Putamen (tissue), 1 donor: ENCODE results near the gene WRAP53.

Experiments
- DNase-seq: peaks from one replicate; pipeline ENCODE4 v3.0.0-alpha.2; 2016; ENCODE audit warnings: low spot score

Gene WRAP53

GRCh38 chr17:7709031-7709430 lies 20.8 kb downstream of the WRAP53 start:
- DNase-seq, result no peak

- DNase-seq, result no peak
Observed at GRCh38 chr17:7710301-7710700, 22.0 kb downstream of the WRAP53 start.

- no peak for DNase-seq
Observed at GRCh38 chr17:7711051-7711755, 22.9 kb downstream of the WRAP53 start.

GRCh38 chr17:7712111-7712771 lies 24.0 kb downstream of the WRAP53 start:
- no peak for DNase-seq

- DNase-seq, result no peak
Observed at GRCh38 chr17:7713782-7714181, 25.5 kb downstream of the WRAP53 start.

- DNase-seq, result no peak
Observed at GRCh38 chr17:7714721-7715594, 26.7 kb downstream of the WRAP53 start.

GRCh38 chr17:7715936-7716886 lies 27.9 kb downstream of the WRAP53 start:
- no peak for DNase-seq

- DNase-seq, result peak; percentile 84
Observed at GRCh38 chr17:7716901-7717755, 28.9 kb downstream of the WRAP53 start, which contains the start of gene DNAH2. DNAH2 (plus strand) TSS chr17:7717744; CDS start chr17:7719735, 1,991 bp downstream.

- DNase-seq, result peak; percentile 52
Observed at GRCh38 chr17:7717756-7718350, 29.6 kb downstream of the WRAP53 start.

GRCh38 chr17:7719661-7720060 lies 31.4 kb downstream of the WRAP53 start:
- no peak for DNase-seq

- DNase-seq, result no peak
Observed at GRCh38 chr17:7720125-7720524, 31.8 kb downstream of the WRAP53 start.

- no peak for DNase-seq
Observed at GRCh38 chr17:7721612-7722011, 33.3 kb downstream of the WRAP53 start.

- DNase-seq, result no peak
Observed at GRCh38 chr17:7727886-7728285, 39.6 kb downstream of the WRAP53 start.

GRCh38 chr17:7729816-7730215 lies 41.5 kb downstream of the WRAP53 start:
- DNase-seq, result no peak

- no peak for DNase-seq
Observed at GRCh38 chr17:7732981-7733539, 44.8 kb downstream of the WRAP53 start.

GRCh38 chr17:7737601-7738000 lies 49.3 kb downstream of the WRAP53 start:
- DNase-seq, result no peak

- DNase-seq, result no peak
Observed at GRCh38 chr17:7739746-7740145, 51.5 kb downstream of the WRAP53 start.

GRCh38 chr17:7740481-7741001 lies 52.3 kb downstream of the WRAP53 start:
- no peak for DNase-seq

GRCh38 chr17:7742729-7743128 lies 54.5 kb downstream of the WRAP53 start:
- DNase-seq, result no peak

- DNase-seq, result no peak
Observed at GRCh38 chr17:7744416-7744815, 56.1 kb downstream of the WRAP53 start.
